A549 (cell line): ENCODE measurements around the gene FTSJ1. TPM values are rescaled to one million over a fixed set of nuclear protein-coding genes. Genes with fewer than 3 reads are reported as not detected.

Source experiments
- ATAC-seq, 2 experiments: fragments of 200-7000 bp in 1 of 2; fragments of >200 bp in 1 of 2; cut with Nextera tagmentation in 1 of 2; cut with Tn5 transposase in 1 of 2; 3 replicates each; pipeline versions ENCODE4 v1.8.0 to v1.9.1; 2018 to 2020; ENCODE audit warnings: mild to moderate bottlenecking in 1 of 2, moderate library complexity in 1 of 2
- CTCF ChIA-PET: fragments of 300-600 bp; sonication (Branson Sonifier 250); formaldehyde crosslinking; extraction: SDS; loops from one replicate; lab custom pipeline; 2021; ENCODE audit warnings: antibody characterized with exemption, inconsistent platforms; lab: Yijun Ruan, JAX
- POLR2A ChIA-PET: fragments of 350-600 bp; formaldehyde crosslinking; extraction: SDS; loops from one replicate; lab custom pipeline; 2021; ENCODE audit warnings: antibody characterized with exemption, inconsistent platforms; lab: Yijun Ruan, JAX
- DNase-seq, 2 experiments: peaks; one replicate each; pipeline versions ENCODE4 v3.0.0 to v3.0.0-alpha.2; 2011 to 2016; ENCODE audit warnings: low read depth in 1 of 2, low spot score in 1 of 2
- FAIRE-seq: peaks from 2 replicates; lab custom pipeline; 2011; peaks lifted over from hg19 to GRCh38; lab: Jason Lieb, UNC
- H3K27ac ChIP-seq, 2 experiments: fragments of >200 bp; sonication (Bioruptor Twin); formaldehyde crosslinking; 3 replicates each; pipeline ENCODE4 v1.5.1; 2016 to 2017
- H3K4me1 ChIP-seq: fragments of >200 bp; sonication (Bioruptor Twin); formaldehyde crosslinking; 3 replicates; pipeline ENCODE4 v1.6.1; 2016
- H3K4me2 ChIP-seq: fragments of >200 bp; sonication (Bioruptor Twin); formaldehyde crosslinking; 3 replicates; pipeline ENCODE4 v1.6.1; 2016
- H3K4me3 ChIP-seq: fragments of >200 bp; sonication (Bioruptor Twin); formaldehyde crosslinking; 3 replicates; pipeline ENCODE4 v1.5.1; 2016
- H3K9me3 ChIP-seq: fragments of >200 bp; sonication (Bioruptor Twin); formaldehyde crosslinking; 3 replicates; pipeline ENCODE4 v1.6.1; 2016
- CEBPB ChIP-seq, 2 experiments: fragments of >200 bp in 1 of 2; sonication (Bioruptor Twin) in 1 of 2; formaldehyde crosslinking in 1 of 2; IDR thresholded peaks; 2 replicates each; pipeline ENCODE4 v1.6.1; 2012 to 2016
- ESRRA ChIP-seq: fragments of 150-350 bp; IDR thresholded peaks from 2 replicates; pipeline ENCODE4 v1.6.1; 2014; ENCODE audit warnings: mild to moderate bottlenecking, low read length, borderline replicate concordance
- FOSL2 ChIP-seq, 2 experiments: fragments of 450-650 bp in 1 of 2; fragments of >200 bp in 1 of 2; sonication (Bioruptor Twin) in 1 of 2; formaldehyde crosslinking; IDR thresholded peaks; 2 replicates each; pipeline versions ENCODE4 v1.5.0 to v1.6.1; 2016 to 2020; ENCODE audit warnings: mild to moderate bottlenecking in 1 of 2, moderate library complexity in 1 of 2
- HDAC2 ChIP-seq: fragments of 200-600 bp; sonication (generic); IDR thresholded peaks from 2 replicates; pipeline ENCODE4 v1.6.1; 2016
- HOXB13 ChIP-seq: fragments of 250-450 bp; sonication (Bioruptor Pico); IDR thresholded peaks from 2 replicates; pipeline ENCODE4 v1.5.0; 2020; ENCODE audit warnings: low read depth, mild to moderate bottlenecking, moderate library complexity
- HOXB5 ChIP-seq: fragments of 250-450 bp; sonication (Bioruptor Pico); IDR thresholded peaks from 2 replicates; pipeline ENCODE4 v1.5.0; 2020; ENCODE audit warnings: mild to moderate bottlenecking, moderate library complexity
- KDM1A ChIP-seq: fragments of 200-600 bp; sonication (generic); IDR thresholded peaks from 2 replicates; pipeline ENCODE4 v1.6.1; 2016; ENCODE audit warnings: low read depth, mild to moderate bottlenecking
- MYC ChIP-seq: IDR thresholded peaks from 2 replicates; pipeline ENCODE4 v1.6.1; 2012; ENCODE audit warnings: mild to moderate bottlenecking, inconsistent platforms, low read length, improper control_type of control experiment, borderline replicate concordance
- PHF8 ChIP-seq: fragments of 200-600 bp; sonication (generic); IDR thresholded peaks from 2 replicates; pipeline ENCODE4 v1.6.1; 2016; ENCODE audit warnings: low read depth, mild to moderate bottlenecking, antibody characterized with exemption, moderate library complexity, borderline replicate concordance
- REST ChIP-seq: fragments of 200-600 bp; sonication (generic); IDR thresholded peaks from 2 replicates; pipeline ENCODE4 v1.6.1; 2016; ENCODE audit warnings: antibody characterized with exemption, mild to moderate bottlenecking, moderate library complexity
- RFX5 ChIP-seq: fragments of 450-650 bp; IDR thresholded peaks from 2 replicates; pipeline ENCODE4 v1.7.1; 2014; ENCODE audit warnings: antibody characterized with exemption, mild to moderate bottlenecking, moderate library complexity
- SMC3 ChIP-seq: fragments of >200 bp; sonication (Bioruptor Twin); formaldehyde crosslinking; IDR thresholded peaks from 3 replicates; pipeline ENCODE4 v1.6.1; 2018; ENCODE audit warnings: inconsistent platforms
- USF2 ChIP-seq: fragments of 450-650 bp; IDR thresholded peaks from 2 replicates; pipeline ENCODE4 v1.6.1; 2014; ENCODE audit warnings: antibody characterized with exemption
- ZC3H11A ChIP-seq: fragments of 450-650 bp; IDR thresholded peaks from 2 replicates; pipeline ENCODE4 v1.6.1; 2014; ENCODE audit warnings: antibody characterized with exemption, mild to moderate bottlenecking
- ZFP36 ChIP-seq: fragments of 450-650 bp; IDR thresholded peaks from 2 replicates; pipeline ENCODE4 v1.6.1; 2014; ENCODE audit warnings: borderline replicate concordance; ENCODE audit not compliant: partially characterized antibody
- WGBS: methylation state at CpG from one replicate; pipeline ENCODE4 v1.1.6; 2017; ENCODE audit errors: missing lambda C conversion rate; 5-methylcytosine and 5-hydroxymethylcytosine counted together
- polyA plus RNA-seq, 4 experiments: library from polyadenylated mRNA; depleted of rRNA in 3 of 4; stranded (reverse); fragments of >200 nt; fragmentation: RNase III in 1 of 4; extraction: RNeasy Plus Mini Kit Qiagen cat#74134 plus additional on column Dnase treatment in 1 of 4; gene quantifications; 2 replicates in 3 of 4; 3 replicates in 1 of 4; pipeline ENCODE4 v1.2.3, GENCODE V29; 2011 to 2017
- TF ChIP-seq, protein P1 (sequence below): fragments of >200 bp; sonication (Bioruptor Twin); formaldehyde crosslinking; IDR thresholded peaks from 3 replicates; pipeline ENCODE4 v1.5.1; 2016

Gene FTSJ1
- polyA plus RNA-seq, 2 of the 4 experiments (the other 2 are of a cell fraction), result 37.1 to 71.2 TPM

DNA sequence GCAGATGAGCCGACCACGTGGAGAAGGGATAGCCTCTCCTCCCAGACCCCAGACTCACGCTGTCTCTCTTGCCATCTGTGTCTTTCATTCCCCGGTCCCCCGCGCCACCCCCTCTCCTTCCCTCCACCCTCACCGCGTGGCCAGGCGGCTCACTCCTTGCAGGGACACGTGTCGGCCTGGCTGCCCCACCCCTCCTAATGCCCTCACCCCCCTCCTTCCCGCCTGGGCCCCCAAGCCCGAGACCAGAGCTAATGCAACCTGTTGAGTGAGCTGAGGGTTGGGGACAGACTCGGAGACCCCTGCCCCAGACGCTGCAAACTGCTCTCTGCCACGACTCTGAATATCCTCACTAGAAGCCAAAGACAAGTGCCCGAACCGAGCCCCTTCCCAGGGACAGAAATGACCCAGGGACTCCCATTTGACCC is 7.7 kb upstream of the FTSJ1 start:
- TF ChIP-seq FOSL2 (IDR thresholded peaks at IDR 0.05) (no peak), FOSL2 (CRISPR knock-in tag; IDR thresholded peaks at IDR 0.05) (no peak), ZFP36 (no peak), HOXB5 (no peak), ZC3H11A (no peak), HDAC2 (no peak), SMC3 (no peak), HOXB13 (CRISPR knock-in tag) (no peak), PHF8 (no peak)
- TF ChIP-seq, protein P1, sequence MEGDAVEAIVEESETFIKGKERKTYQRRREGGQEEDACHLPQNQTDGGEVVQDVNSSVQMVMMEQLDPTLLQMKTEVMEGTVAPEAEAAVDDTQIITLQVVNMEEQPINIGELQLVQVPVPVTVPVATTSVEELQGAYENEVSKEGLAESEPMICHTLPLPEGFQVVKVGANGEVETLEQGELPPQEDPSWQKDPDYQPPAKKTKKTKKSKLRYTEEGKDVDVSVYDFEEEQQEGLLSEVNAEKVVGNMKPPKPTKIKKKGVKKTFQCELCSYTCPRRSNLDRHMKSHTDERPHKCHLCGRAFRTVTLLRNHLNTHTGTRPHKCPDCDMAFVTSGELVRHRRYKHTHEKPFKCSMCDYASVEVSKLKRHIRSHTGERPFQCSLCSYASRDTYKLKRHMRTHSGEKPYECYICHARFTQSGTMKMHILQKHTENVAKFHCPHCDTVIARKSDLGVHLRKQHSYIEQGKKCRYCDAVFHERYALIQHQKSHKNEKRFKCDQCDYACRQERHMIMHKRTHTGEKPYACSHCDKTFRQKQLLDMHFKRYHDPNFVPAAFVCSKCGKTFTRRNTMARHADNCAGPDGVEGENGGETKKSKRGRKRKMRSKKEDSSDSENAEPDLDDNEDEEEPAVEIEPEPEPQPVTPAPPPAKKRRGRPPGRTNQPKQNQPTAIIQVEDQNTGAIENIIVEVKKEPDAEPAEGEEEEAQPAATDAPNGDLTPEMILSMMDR, result no peak
- Histone ChIP-seq H3K4me2 (no peak overlapping the region), H3K4me1 (no peaks in the 10 kb centered on the region), H3K4me3 (no peak overlapping the region), H3K9me3 (no peaks in the 10 kb centered on the region), H3K27ac (no peak overlapping the region)
- no peak for ATAC-seq
- POLR2A ChIA-PET, result no interaction called here
- CTCF ChIA-PET, result no interaction called here
- WGBS, result 32% methylated on average over 7 of the region's 18 CpGs
- no peak for FAIRE-seq
- no peak for DNase-seq

DNA sequence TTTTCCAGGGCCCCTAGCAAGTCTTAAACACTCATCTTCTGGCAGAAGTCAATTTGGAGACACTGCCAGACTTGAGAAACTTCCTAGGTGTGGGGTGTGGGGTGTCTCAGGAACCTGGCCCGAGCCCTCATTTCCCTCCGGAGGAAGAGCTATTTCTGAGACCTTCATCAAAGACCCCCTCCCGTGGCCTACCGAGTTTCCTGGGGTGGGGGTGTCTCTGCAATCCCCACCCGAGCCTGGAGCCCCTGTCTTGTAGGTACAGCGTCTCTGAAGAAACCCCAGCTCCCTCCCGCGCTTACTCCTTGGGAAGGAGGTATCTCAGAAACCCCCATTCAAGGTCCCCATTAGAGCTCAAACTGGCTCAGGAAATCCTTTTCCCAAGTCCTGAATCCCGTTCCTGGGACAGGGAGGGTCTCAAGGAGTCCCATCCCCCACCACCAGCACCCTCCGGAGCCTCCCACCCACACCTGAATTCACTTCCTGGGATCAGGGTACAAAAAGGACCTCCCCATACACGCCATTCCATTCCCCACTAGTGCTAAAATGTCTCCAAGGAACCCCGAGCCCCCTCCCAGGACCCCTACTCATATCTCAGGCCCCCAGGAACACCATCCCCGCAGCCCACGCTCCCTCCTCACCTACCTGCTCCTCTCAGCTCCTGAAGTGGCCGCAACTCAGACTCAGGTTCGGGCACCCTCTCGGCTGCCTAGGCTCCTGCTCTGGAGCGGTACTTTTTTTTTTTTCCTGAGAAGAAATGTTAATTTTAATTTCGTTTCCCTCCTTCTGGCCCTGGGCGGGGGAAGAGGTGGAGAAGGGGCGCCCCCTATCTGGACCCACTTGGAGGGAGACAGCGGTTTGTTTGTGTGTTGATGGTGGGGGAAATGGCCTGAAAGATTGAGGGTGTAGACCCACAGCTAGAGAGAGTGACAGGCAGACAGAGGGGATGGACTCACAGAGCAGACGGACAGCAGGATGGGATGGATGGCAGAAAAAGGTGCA is 7.0 kb upstream of the FTSJ1 start:
- POLR2A ChIA-PET, result no interaction called here
- ATAC-seq (no peak), FAIRE-seq (no peak), DNase-seq (no peak)
- CTCF ChIA-PET, result no interaction called here
- no peaks in the 10 kb centered on the region for H3K9me3 ChIP-seq
- no peak overlapping the region for H3K4me2 ChIP-seq
- no peak overlapping the region for H3K27ac ChIP-seq
- WGBS, result 53% methylated on average over 14 of the region's 23 CpGs
- H3K4me3 ChIP-seq, result no peak overlapping the region
- no peaks in the 10 kb centered on the region for H3K4me1 ChIP-seq
- TF ChIP-seq MYC (no peak), KDM1A (no peak), ESRRA (no peak), ZFP36 (no peak), RFX5 (no peak), CEBPB (IDR thresholded peaks at IDR 0.05) (no peak)
- TF ChIP-seq, protein P1, result no peak

- FAIRE-seq (no peak), DNase-seq (no peak), ATAC-seq (no peak)
- POLR2A ChIA-PET, result no interaction called here
- 71% methylated on average over 8 of the region's 18 CpGs for WGBS
- no peak within 1 kb of the TSS for H3K4me2 ChIP-seq
- CTCF ChIA-PET, result no interaction called here
- no peaks in the 10 kb centered on the region for H3K9me3 ChIP-seq
- H3K4me3 ChIP-seq, result no peak within 1 kb of the TSS
- peaks cover 9% of the 10 kb centered on the region for H3K4me1 ChIP-seq
- no peak within 1 kb of the TSS for H3K27ac ChIP-seq
- TF ChIP-seq, protein P1, result no peak
- no peak for TF ChIP-seq CEBPB (IDR thresholded peaks at IDR 0.05)
- TF ChIP-seq USF2, result no peak
- no peak for TF ChIP-seq REST
These were observed 5.7 kb upstream of the FTSJ1 start, which contains the start of gene SLC38A5 for GRCh38 chrX:48470110-48470832. Gene SLC38A5, minus strand, starts transcription at chrX:48470260. Its CDS starts 2,336 bp downstream, at chrX:48467924.
